ENCODE measurements around the gene SLC38A7. TPM values are rescaled to one million over a fixed set of nuclear protein-coding genes. Genes with fewer than 3 reads are reported as not detected.

The SLC38A7 gene
- total and polyA plus RNA-seq, 2 of the 13 experiments (the other 11 are each of a cell fraction or from before 2014, with no cell fraction given): 13.2 to 14.1 TPM

GRCh38 chr16:58629733-58630640 lies 54.6 kb downstream of the SLC38A7 start, which contains the start of gene CNOT1 (continued):
- TF ChIP-seq ZNF407 (CRISPR knock-in tag; IDR thresholded peaks at IDR 0.05; ENCODE audit: not compliant biosample characterization) (peak; percentile 46), STAT5B (CRISPR knock-in tag; IDR thresholded peaks at IDR 0.05) (no peak; the same call in 1 of the 2 replicates), ZFP82 (CRISPR knock-in tag; IDR thresholded peaks at IDR 0.05; ENCODE audit: borderline replicate concordance) (no peak; the same call in 1 of the 2 replicates), ZNF280D (CRISPR knock-in tag; IDR thresholded peaks at IDR 0.05) (peak; percentile 34), BRD4 (CRISPR knock-in tag; IDR thresholded peaks at IDR 0.05) (no peak; the same call in 1 of the 2 replicates), KDM1A (CRISPR knock-in tag; IDR thresholded peaks at IDR 0.05) (0 out of 2 replicates have a peak, but pooled peaks have one; percentile 40), IKZF4 (CRISPR knock-in tag; IDR thresholded peaks at IDR 0.05; ENCODE audit: borderline replicate concordance, low read depth, not compliant biosample characterization) (no peak), NR0B2 (CRISPR knock-in tag; IDR thresholded peaks at IDR 0.05) (peak; percentile 81), MBD4 (IDR thresholded peaks at IDR 0.05; ENCODE audit: borderline replicate concordance, low read length) (no peak), NFYC (CRISPR knock-in tag; IDR thresholded peaks at IDR 0.05) (peak; percentile 99), CERS6 (CRISPR knock-in tag; IDR thresholded peaks at IDR 0.05) (no peak), FOSL2 (CRISPR knock-in tag; IDR thresholded peaks at IDR 0.05) (peak; percentile 64; the same call in 1 of the 2 replicates)

Measured in HepG2 (cell line).